ENCODE results near the gene SETD7.

- TF ChIP-seq POLR2A (IDR thresholded peaks at IDR 0.05): no peak
- TF ChIP-seq, protein P1, sequence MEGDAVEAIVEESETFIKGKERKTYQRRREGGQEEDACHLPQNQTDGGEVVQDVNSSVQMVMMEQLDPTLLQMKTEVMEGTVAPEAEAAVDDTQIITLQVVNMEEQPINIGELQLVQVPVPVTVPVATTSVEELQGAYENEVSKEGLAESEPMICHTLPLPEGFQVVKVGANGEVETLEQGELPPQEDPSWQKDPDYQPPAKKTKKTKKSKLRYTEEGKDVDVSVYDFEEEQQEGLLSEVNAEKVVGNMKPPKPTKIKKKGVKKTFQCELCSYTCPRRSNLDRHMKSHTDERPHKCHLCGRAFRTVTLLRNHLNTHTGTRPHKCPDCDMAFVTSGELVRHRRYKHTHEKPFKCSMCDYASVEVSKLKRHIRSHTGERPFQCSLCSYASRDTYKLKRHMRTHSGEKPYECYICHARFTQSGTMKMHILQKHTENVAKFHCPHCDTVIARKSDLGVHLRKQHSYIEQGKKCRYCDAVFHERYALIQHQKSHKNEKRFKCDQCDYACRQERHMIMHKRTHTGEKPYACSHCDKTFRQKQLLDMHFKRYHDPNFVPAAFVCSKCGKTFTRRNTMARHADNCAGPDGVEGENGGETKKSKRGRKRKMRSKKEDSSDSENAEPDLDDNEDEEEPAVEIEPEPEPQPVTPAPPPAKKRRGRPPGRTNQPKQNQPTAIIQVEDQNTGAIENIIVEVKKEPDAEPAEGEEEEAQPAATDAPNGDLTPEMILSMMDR (IDR thresholded peaks at IDR 0.05): no peak
Measured at GRCh38 chr4:139501117-139501516, 54.9 kb downstream of the SETD7 start.
